CD4-positive, alpha-beta T cell treated with Interleukin-6 at 100 ng/mL for 8 hours (primary cell): ENCODE data around the gene ANXA7.
A peak's percentile ranks its signal among the peaks of the same experiment; 100 is the strongest.

Source experiments
- DNase-seq: peaks from one replicate; pipeline ENCODE4 v3.0.0-alpha.2; 2020; ENCODE audit warnings: mixed read lengths, low spot score

Gene ANXA7

GRCh38 chr10:73413528-73414229 lies at the start of gene ANXA7:
ANXA7 (minus strand) TSS chr10:73414058; CDS start chr10:73400856, 13,202 bp downstream.
- peak; percentile 89 for DNase-seq

- DNase-seq: no peak
Observed at GRCh38 chr10:73460897-73461296, 47.0 kb upstream of the ANXA7 start.

- DNase-seq: no peak
Observed at GRCh38 chr10:73459683-73460314, 45.9 kb upstream of the ANXA7 start.

GRCh38 chr10:73456187-73456890 lies 42.5 kb upstream of the ANXA7 start:
- no peak for DNase-seq

- DNase-seq: no peak
Observed at GRCh38 chr10:73449113-73449512, 35.3 kb upstream of the ANXA7 start.

GRCh38 chr10:73448384-73448783 lies 34.5 kb upstream of the ANXA7 start:
- no peak for DNase-seq

- no peak for DNase-seq
Observed at GRCh38 chr10:73446926-73447325, 33.1 kb upstream of the ANXA7 start.

- no peak for DNase-seq
Observed at GRCh38 chr10:73444457-73444856, 30.6 kb upstream of the ANXA7 start.

GRCh38 chr10:73439605-73440312 lies 25.9 kb upstream of the ANXA7 start:
- no peak for DNase-seq

GRCh38 chr10:73439055-73439454 lies 25.2 kb upstream of the ANXA7 start:
- DNase-seq: no peak

GRCh38 chr10:73433538-73433867 lies 19.6 kb upstream of the ANXA7 start, which contains the start of gene MSS51:
MSS51 (minus strand) TSS chr10:73433561; CDS start chr10:73428284, 5,277 bp downstream.
- DNase-seq: peak; percentile 1

GRCh38 chr10:73432646-73433537 lies 19.0 kb upstream of the ANXA7 start:
- DNase-seq: no peak

- DNase-seq: no peak
Observed at GRCh38 chr10:73426318-73426717, 12.5 kb upstream of the ANXA7 start.

GRCh38 chr10:73424478-73424877 lies 10.6 kb upstream of the ANXA7 start:
- no peak for DNase-seq

GRCh38 chr10:73423309-73423708 lies 9.5 kb upstream of the ANXA7 start:
- DNase-seq: no peak

- DNase-seq: no peak
Observed at GRCh38 chr10:73416571-73416970, 2.7 kb upstream of the ANXA7 start.

GRCh38 chr10:73414230-73414945 lies 530 bp upstream of the ANXA7 start:
- DNase-seq: peak; percentile 1

- no peak for DNase-seq
Observed at GRCh38 chr10:73413108-73413527, 740 bp downstream of the ANXA7 start.

- no peak for DNase-seq
Observed at GRCh38 chr10:73410897-73411296, 3.0 kb downstream of the ANXA7 start.

GRCh38 chr10:73408978-73409521 lies 4.8 kb downstream of the ANXA7 start:
- DNase-seq: no peak
